Central memory CD8-positive, alpha-beta T cell (primary cell): ENCODE results near the gene SGO2.
"Not testable (repeated sequence)": the region's sequence is repeated elsewhere in the genome, so short reads cannot be mapped to it uniquely, and the experiment has no call there.

Experiments
- ATAC-seq: fragments of 150-1000 bp; cut with Tn5 transposase; replicated peaks from 2 replicates; pipeline ENCODE4 v1.10.0; 2022; ENCODE audit warnings: mild to moderate bottlenecking, moderate FRiP score, moderate number of reproducible peaks; ENCODE audit not compliant: poor library complexity, severe bottlenecking; ENCODE audit errors: extremely low read depth
- DNase-seq, 2 donors: peaks; one replicate each; pipeline ENCODE4 v3.0.0; 2021; ENCODE audit warnings: low spot score in 2 of 2
- H3K27ac Mint-ChIP-seq: one replicate; pipeline ENCODE4 v1.8.0; 2022; ENCODE audit warnings: low read depth, mild to moderate bottlenecking, moderate library complexity, mixed read lengths
- H3K27me3 Mint-ChIP-seq: one replicate; pipeline ENCODE4 v1.8.0; 2022; ENCODE audit warnings: mixed read lengths
- H3K36me3 Mint-ChIP-seq: one replicate; pipeline ENCODE4 v1.8.0; 2022; ENCODE audit warnings: mild to moderate bottlenecking, moderate library complexity, mixed read lengths; ENCODE audit not compliant: insufficient read depth
- H3K4me1 Mint-ChIP-seq: one replicate; pipeline ENCODE4 v1.8.0; 2022; ENCODE audit warnings: mixed read lengths
- H3K4me3 Mint-ChIP-seq: one replicate; pipeline ENCODE4 v1.8.0; 2022; ENCODE audit warnings: mild to moderate bottlenecking, moderate library complexity, mixed read lengths
- H3K9me3 Mint-ChIP-seq: one replicate; pipeline ENCODE4 v1.8.0; 2022; ENCODE audit warnings: mixed read lengths

The SGO2 gene

DNA sequence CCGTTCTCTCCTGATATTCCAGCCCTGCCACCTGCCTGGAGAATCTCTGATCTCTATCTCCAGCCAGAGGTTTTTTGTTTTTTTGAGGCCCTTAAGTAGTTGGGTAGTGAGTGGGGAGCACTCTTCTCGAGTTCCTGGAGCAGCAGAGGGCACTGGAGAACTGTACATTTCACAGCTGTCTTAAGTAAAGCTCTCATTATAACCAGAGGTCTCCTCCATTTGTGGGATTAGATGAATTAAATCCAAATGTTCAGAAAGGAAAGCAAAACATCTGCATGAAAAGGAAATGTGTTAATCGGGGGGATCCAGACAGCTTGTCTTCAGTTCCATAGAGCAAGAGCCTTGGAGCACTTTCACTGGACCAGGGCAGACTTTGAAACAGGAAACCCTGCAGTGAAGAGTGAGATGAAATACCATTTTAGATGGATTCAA, 92.6 kb downstream of the SGO2 start:
- Mint-ChIP-seq H3K36me3 (no peaks in the 10 kb centered on the region), H3K27me3 (peaks cover 39% of the 10 kb centered on the region), H3K27ac (no peak overlapping the region), H3K9me3 (no peaks in the 10 kb centered on the region), H3K4me3 (no peak overlapping the region), H3K4me1 (no peaks in the 10 kb centered on the region)
- ATAC-seq (no peak), DNase-seq (no peak)

DNA sequence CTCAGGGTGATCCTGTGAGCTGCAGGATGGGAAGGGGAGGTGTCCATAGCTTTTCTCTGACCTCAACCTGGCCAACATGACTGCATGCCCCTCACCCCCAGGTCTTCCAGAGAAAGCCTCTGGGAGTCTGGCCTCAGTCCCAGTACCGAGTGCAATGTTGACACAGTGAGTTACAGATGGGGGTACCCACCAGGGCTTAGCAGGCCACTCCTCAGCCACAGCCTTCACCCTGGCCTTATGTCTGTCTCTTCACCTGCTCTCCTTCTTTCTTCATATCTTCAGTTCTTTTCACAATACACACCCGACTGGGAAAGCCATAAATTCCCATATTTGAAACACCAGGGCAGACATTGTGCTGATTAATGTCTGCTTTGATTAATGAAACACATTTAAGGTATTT, 93.3 kb downstream of the SGO2 start:
- Mint-ChIP-seq H3K4me3 (no peak overlapping the region), H3K27ac (no peak overlapping the region), H3K4me1 (no peaks in the 10 kb centered on the region), H3K36me3 (no peaks in the 10 kb centered on the region), H3K9me3 (no peaks in the 10 kb centered on the region), H3K27me3 (peaks cover 39% of the 10 kb centered on the region)
- ATAC-seq, result no peak
- no peak for DNase-seq

DNA sequence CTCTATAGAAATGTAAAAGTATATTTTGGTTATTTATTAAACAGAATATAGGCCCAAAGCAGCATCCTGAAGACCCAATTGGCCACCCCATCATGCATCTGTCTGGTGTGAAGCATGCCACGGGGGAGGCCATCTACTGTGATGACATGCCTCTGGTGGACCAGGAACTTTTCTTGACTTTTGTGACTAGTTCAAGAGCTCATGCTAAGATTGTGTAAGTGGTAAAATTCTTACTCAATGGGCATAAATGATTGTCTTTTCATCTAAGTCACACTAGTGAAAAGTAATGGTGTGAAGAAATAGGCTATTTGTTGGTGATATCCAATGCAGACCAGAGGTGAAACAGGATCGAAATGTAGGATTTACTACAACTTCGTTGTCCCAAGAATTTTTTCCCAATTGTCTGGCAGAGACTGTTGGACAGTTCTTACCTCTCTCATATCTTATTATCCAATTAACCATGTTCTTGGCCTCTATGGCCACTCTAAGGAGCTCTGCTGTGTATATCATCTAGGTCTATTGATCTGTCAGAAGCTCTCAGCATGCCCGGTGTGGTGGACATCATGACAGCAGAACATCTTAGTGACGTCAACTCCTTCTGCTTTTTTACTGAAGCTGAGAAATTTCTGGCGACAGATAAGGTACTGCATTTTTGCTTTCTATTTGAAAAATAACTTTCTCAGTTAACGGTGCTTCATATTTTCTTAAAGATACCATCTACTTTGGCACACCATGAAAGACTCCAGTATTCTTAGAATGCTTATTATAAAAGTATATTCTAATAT, 94.8 kb downstream of the SGO2 start:
- ATAC-seq, result no peak
- H3K27ac Mint-ChIP-seq, result no peak overlapping the region
- no peaks in the 10 kb centered on the region for H3K36me3 Mint-ChIP-seq
- H3K4me3 Mint-ChIP-seq, result no peak overlapping the region
- no peak for DNase-seq
- H3K4me1 Mint-ChIP-seq, result no peaks in the 10 kb centered on the region
- no peaks in the 10 kb centered on the region for H3K9me3 Mint-ChIP-seq
- peaks cover 38% of the 10 kb centered on the region for H3K27me3 Mint-ChIP-seq

DNA sequence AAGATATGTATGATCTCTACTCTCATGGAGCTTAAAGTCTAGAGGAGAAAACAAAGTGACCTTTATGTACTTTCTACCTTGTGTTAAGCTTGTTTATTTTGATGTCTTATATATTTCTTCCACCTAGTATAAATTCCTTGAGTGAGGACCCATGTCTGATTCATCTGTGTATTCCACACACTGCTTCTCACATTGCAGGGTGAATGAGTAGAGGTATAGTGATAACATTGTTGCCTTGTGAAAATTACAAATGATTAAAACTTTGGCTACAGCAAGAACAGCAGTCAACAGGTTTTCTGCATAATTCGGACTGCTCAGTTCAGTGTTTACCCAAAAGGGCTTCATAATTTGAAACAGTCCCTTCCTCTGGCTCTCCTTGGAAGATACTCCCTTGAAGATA, 96.1 kb downstream of the SGO2 start:
- H3K27me3 Mint-ChIP-seq, result peaks cover 35% of the 10 kb centered on the region
- DNase-seq (no peak), ATAC-seq (no peak)
- no peak overlapping the region for H3K4me3 Mint-ChIP-seq
- H3K4me1 Mint-ChIP-seq, result no peaks in the 10 kb centered on the region
- no peak overlapping the region for H3K27ac Mint-ChIP-seq
- peaks cover 2% of the 10 kb centered on the region for H3K36me3 Mint-ChIP-seq
- H3K9me3 Mint-ChIP-seq, result no peaks in the 10 kb centered on the region

DNA sequence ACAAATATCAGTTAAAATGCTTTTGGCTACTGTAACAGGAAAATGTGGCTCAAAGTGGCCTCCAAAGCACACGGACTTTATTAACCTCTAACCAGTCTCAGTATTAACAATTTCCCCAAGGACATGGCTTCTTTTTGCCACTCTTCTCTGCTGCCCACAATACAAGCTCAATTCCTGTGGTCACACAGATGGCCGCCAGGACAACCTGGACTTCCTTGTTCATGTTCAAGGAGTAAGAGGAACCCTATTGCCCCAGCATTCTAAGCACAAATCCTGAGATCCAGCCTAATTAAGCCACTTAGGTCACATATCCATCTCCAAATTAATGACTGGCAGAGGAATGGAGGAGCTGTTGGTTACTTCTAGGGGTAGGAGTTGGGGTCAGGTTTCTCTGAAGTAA, 98.0 kb downstream of the SGO2 start:
- Mint-ChIP-seq H3K9me3 (no peaks in the 10 kb centered on the region), H3K36me3 (peaks cover 2% of the 10 kb centered on the region), H3K4me3 (no peak overlapping the region), H3K27me3 (peaks cover 52% of the 10 kb centered on the region), H3K4me1 (no peaks in the 10 kb centered on the region), H3K27ac (no peak overlapping the region)
- no peak for DNase-seq
- ATAC-seq, result no peak

DNA sequence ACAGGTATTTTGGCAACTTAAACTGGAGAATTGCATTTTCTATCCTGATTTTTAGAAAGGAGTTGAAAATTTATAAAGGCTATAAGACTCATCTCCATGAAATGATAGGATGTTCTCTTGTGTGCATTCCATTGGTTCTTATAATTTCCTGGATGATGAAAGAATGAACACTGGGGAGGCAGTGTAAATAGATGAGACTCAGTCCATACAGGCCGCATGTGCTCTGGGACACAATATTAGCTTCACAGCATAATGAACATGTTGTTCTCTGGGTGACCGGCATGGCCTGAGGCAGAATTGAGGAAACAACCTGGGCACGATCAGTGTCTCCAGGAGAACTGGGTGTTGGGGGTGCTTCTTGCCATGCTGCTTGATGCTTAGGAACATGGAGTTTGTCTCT, 98.7 kb downstream of the SGO2 start:
- Mint-ChIP-seq H3K4me1 (no peaks in the 10 kb centered on the region), H3K9me3 (no peaks in the 10 kb centered on the region), H3K4me3 (no peak overlapping the region), H3K36me3 (peaks cover 2% of the 10 kb centered on the region), H3K27me3 (peaks cover 58% of the 10 kb centered on the region), H3K27ac (no peak overlapping the region)
- DNase-seq (no peak), ATAC-seq (no peak)

DNA sequence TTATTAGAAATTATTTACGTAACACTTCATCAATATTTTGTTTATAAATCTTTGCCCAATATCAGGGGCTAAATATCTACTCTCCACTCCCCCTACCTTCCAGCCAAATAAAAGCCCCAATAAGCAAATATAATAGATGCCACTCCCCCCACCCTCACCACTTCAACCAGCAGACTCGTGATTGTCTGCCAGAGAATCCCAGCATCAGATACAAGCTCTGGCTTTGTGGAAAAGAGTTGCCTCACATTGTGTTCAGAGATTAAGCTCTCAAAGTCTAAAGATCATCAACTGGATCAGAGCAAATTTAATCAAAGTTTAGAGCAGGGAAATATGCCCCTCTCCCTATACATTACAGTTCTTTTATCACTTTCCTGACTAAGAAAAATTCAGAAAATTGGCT, 99.3 kb downstream of the SGO2 start:
- H3K27me3 Mint-ChIP-seq, result peaks cover 62% of the 10 kb centered on the region
- no peaks in the 10 kb centered on the region for H3K4me1 Mint-ChIP-seq
- H3K9me3 Mint-ChIP-seq, result no peaks in the 10 kb centered on the region
- ATAC-seq (no peak), DNase-seq (no peak)
- peaks cover 2% of the 10 kb centered on the region for H3K36me3 Mint-ChIP-seq
- no peak overlapping the region for H3K27ac Mint-ChIP-seq
- no peak overlapping the region for H3K4me3 Mint-ChIP-seq

DNA sequence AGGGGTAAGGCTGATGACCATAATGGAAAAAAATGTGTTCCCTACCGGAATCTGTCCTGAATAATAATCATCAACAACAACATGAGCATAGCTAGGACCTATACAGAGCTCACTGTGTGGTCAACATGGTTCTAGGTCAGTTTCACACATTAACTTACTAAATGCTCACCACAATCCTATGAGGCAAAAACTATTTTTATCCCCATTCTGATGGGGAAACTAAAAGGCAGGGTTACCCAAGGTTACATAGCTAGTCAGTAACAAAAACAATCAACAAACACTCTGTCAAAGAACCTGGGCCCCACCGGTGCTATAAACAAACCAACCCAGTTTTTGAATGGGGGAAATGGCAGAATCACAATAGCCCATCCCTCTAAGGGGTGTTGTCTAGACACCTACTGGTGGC, 100.0 kb downstream of the SGO2 start:
- peaks cover 2% of the 10 kb centered on the region for H3K36me3 Mint-ChIP-seq
- H3K4me1 Mint-ChIP-seq, result no peaks in the 10 kb centered on the region
- ATAC-seq (no peak), DNase-seq (no peak)
- no peak overlapping the region for H3K4me3 Mint-ChIP-seq
- no peaks in the 10 kb centered on the region for H3K9me3 Mint-ChIP-seq
- no peak overlapping the region for H3K27ac Mint-ChIP-seq
- peaks cover 62% of the 10 kb centered on the region for H3K27me3 Mint-ChIP-seq

DNA sequence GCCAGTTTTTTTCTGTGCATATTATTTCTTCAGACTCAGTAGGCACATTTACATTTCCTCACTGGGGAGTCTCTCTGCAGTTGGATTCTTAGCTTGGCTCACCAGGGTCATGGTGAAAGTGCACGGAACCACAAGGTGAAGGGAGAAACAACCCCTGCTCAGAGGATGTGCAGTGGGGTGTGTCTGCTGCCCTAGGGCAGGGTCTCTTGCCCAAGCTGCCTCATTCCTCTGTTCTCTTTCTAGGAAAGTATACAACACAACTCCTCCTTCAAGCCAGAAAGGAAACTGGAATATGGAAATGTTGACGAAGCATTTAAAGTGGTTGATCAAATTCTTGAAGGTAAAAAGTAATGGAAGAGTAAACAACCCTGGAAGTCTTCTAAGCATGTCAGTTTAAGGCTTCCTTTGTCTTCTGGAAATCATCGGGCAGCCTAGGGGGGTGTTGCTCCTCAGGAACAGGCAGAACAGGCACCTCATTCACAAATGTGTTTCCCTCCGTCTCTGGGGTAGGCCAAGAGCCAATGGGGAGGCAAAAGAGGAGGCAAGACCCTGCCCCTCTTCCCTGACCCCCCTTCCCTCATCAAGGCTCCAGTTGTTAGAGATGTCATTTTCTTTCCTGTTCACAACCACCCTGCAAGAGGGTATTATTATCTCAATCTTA, 101.2 kb downstream of the SGO2 start:
- H3K27ac Mint-ChIP-seq, result no peak overlapping the region
- peaks cover 2% of the 10 kb centered on the region for H3K36me3 Mint-ChIP-seq
- peaks cover 62% of the 10 kb centered on the region for H3K27me3 Mint-ChIP-seq
- no peaks in the 10 kb centered on the region for H3K9me3 Mint-ChIP-seq
- H3K4me3 Mint-ChIP-seq, result no peak overlapping the region
- ATAC-seq (no peak), DNase-seq (no peak)
- no peaks in the 10 kb centered on the region for H3K4me1 Mint-ChIP-seq

DNA sequence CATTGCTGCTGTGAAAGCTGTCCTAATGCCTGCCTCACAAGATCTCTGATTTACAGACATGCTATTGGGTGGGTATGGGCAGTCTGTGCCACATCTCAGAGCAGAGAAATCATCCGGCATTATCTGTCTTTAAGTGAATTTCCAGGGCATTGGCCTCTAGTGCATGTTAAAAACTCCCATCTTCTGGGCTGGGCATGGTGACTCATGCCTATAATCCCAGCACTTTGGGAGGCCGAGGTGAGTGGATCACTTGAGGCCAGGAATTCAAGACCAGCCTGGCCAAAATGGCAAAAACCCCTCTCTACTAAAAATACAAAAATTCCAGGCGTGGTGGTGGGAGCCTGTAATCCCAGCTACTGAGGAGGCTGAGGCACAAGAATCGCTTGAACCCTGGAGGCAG, 102.5 kb downstream of the SGO2 start:
- not testable (repeated sequence) for H3K27ac Mint-ChIP-seq, H3K36me3 Mint-ChIP-seq, H3K4me1 Mint-ChIP-seq, ATAC-seq, DNase-seq, H3K4me3 Mint-ChIP-seq, H3K9me3 Mint-ChIP-seq
- H3K27me3 Mint-ChIP-seq, result peaks cover 59% of the 10 kb centered on the region

DNA sequence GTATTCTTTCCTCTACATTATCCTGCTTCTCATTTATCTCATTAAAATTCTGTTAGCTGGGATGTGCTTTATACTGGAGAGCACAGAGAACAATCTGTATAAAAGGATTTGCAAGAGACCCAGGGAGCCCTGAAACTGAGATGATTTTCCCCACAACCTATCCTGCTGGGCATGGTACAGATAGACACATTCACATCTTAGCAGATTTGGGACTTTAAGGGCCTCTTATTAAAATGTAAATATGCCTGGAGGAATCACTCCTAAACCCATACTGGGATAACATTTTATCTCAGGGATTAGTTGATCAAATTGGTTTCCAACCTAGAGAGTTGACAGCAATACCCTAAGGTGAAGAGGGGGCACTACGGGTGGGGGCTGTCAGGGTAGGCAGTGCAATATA, 105.3 kb downstream of the SGO2 start:
- Mint-ChIP-seq H3K36me3 (peaks cover 2% of the 10 kb centered on the region), H3K27ac (no peak overlapping the region), H3K4me1 (no peaks in the 10 kb centered on the region), H3K9me3 (no peaks in the 10 kb centered on the region), H3K4me3 (no peak overlapping the region), H3K27me3 (peaks cover 66% of the 10 kb centered on the region)
- DNase-seq (no peak), ATAC-seq (no peak)
